Thoracic aorta (tissue), 2 donors: ENCODE results near the gene SEMA6B. TPM values are rescaled to one million over a fixed set of nuclear protein-coding genes. Genes with fewer than 3 reads are reported as not detected.

Source experiments
- ATAC-seq: fragments of 150-250 bp; one replicate; pipeline ENCODE4 v1.8.0; 2017; ENCODE audit warnings: low read depth; ENCODE audit not compliant: insufficient number of reproducible peaks, low FRiP score
- DNase-seq: peaks from one replicate; pipeline ENCODE4 v3.0.0-alpha.2; 2020; ENCODE audit warnings: low spot score
- H3K27ac ChIP-seq, 2 donors: fragments of 200-600 bp; sonication (generic); 1 replicate in 1 of 2; 2 replicates in 1 of 2; pipeline ENCODE4 v1.5.1; 2016; ENCODE audit warnings: mild to moderate bottlenecking in 2 of 2, moderate library complexity in 2 of 2
- H3K27me3 ChIP-seq: fragments of 200-600 bp; sonication (generic); replicated peaks from 2 replicates; pipeline ENCODE4 v1.6.0; 2016; ENCODE audit warnings: mild to moderate bottlenecking; ENCODE audit not compliant: insufficient read depth
- H3K36me3 ChIP-seq: fragments of 200-600 bp; sonication (generic); one replicate; pipeline ENCODE4 v1.5.1; 2016
- H3K4me1 ChIP-seq, 2 donors: fragments of 200-600 bp; sonication (generic); 1 replicate in 1 of 2; 2 replicates in 1 of 2; pipeline versions ENCODE4 v1.5.1 to v1.6.0; 2016; ENCODE audit warnings: low read depth in 2 of 2, mild to moderate bottlenecking in 1 of 2; ENCODE audit not compliant: control insufficient read depth in 1 of 2
- H3K4me3 ChIP-seq: fragments of 200-600 bp; sonication (generic); 2 replicates; pipeline ENCODE4 v1.5.1; 2016; ENCODE audit warnings: mild to moderate bottlenecking
- H3K9me3 ChIP-seq: fragments of 200-600 bp; sonication (generic); 2 replicates; pipeline ENCODE4 v1.5.1; 2016
- total RNA-seq, 2 donors: library from RNA; depleted of rRNA; stranded (reverse); fragments of >200 nt; gene quantifications; one replicate each; pipeline versions ENCODE4 v1.1.0 to v1.2.3, GENCODE V29; 2016
- TF ChIP-seq, protein P1 (sequence below): fragments of 200-600 bp; sonication (generic); IDR thresholded peaks from one replicate; pipeline ENCODE4 v1.5.1; 2019; ENCODE audit warnings: antibody characterized with exemption

SEMA6B gene
- total RNA-seq, 2 donors from 2014 or later, result 3.4 to 17.4 TPM

DNA sequence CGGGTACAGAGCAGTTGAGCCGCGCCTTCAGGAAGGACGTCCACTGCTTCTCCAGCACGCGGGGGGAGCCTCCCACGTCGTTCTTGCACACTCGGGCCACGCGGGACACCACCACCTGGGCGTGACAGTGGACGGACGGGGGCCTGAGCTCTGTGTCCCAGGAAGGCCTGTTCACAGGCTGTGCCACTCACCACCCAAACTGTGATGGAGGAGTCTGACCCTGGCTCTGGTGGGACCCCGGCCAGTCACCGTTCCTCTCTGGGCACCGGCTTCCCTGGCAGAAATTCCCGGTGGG, 7.0 kb downstream of the SEMA6B start:
- TF ChIP-seq, protein P1, sequence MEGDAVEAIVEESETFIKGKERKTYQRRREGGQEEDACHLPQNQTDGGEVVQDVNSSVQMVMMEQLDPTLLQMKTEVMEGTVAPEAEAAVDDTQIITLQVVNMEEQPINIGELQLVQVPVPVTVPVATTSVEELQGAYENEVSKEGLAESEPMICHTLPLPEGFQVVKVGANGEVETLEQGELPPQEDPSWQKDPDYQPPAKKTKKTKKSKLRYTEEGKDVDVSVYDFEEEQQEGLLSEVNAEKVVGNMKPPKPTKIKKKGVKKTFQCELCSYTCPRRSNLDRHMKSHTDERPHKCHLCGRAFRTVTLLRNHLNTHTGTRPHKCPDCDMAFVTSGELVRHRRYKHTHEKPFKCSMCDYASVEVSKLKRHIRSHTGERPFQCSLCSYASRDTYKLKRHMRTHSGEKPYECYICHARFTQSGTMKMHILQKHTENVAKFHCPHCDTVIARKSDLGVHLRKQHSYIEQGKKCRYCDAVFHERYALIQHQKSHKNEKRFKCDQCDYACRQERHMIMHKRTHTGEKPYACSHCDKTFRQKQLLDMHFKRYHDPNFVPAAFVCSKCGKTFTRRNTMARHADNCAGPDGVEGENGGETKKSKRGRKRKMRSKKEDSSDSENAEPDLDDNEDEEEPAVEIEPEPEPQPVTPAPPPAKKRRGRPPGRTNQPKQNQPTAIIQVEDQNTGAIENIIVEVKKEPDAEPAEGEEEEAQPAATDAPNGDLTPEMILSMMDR, result no peak
- ATAC-seq, result no peak
- Histone ChIP-seq H3K9me3 (no peaks in the 10 kb centered on the region), H3K27ac (no peak overlapping the region), H3K27me3 (no peaks in the 10 kb centered on the region), H3K36me3 (no peaks in the 10 kb centered on the region), H3K4me1 (no peaks in the 10 kb centered on the region), H3K4me3 (no peak overlapping the region)
- DNase-seq, result no peak

DNA sequence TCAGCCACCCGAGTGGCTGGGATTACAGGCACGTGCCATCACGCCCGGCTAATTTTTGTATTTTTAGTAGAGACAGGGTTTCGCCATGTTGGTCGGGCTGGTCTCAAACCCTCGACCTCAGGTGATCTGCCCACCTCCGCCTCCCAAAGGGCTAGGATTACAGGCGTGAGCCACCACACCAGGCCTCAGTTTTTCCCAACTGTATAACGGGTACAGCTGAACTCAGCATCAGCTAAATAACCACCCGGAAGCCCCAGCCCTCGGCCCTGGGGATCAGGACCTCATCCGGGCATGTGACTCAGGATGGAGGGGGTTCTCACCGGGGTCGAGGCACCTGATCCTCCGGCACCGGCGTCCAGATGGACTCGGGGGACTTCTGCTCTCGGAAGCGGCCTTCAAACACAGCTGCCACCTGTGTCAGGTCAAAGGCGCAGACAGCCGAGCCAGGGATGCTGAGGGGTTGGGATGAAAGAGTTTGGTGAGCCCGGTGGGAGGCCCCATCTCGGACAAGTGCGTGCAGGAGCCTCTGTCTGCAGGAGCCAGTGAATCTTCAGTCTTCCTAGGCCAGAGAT, 8.9 kb downstream of the SEMA6B start:
- H3K27me3 ChIP-seq, result no peaks in the 10 kb centered on the region
- DNase-seq, result no peak
- H3K36me3 ChIP-seq, result no peaks in the 10 kb centered on the region
- H3K9me3 ChIP-seq, result no peaks in the 10 kb centered on the region
- H3K4me1 ChIP-seq, result no peaks in the 10 kb centered on the region
- H3K4me3 ChIP-seq, result no peak overlapping the region
- TF ChIP-seq, protein P1, result no peak
- no peak for ATAC-seq
- no peak overlapping the region for H3K27ac ChIP-seq

DNA sequence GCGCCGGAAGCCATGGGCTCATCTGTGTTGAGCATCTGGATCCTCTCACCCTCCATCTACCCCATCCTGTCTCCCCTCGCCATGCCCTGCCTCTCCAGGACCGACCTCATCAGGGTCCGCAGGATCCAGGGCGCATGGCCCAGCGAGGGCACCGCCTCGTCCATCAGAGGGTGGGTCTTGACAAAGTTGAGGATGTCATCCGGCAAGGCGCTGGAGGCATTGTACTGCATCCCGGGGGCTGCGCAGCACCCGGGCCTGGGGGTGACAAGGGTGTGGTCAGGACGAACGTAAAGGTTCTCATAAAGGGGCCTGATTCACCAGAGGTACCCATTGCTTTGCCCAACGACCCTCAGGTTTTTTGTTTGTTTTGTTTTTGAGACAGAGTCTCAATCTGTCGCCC, 9.5 kb downstream of the SEMA6B start:
- Histone ChIP-seq H3K36me3 (no peaks in the 10 kb centered on the region), H3K4me1 (no peaks in the 10 kb centered on the region), H3K9me3 (no peaks in the 10 kb centered on the region), H3K27ac (no peak overlapping the region), H3K27me3 (no peaks in the 10 kb centered on the region), H3K4me3 (no peak overlapping the region)
- ATAC-seq (no peak), DNase-seq (no peak)
- TF ChIP-seq, protein P1, result no peak

DNA sequence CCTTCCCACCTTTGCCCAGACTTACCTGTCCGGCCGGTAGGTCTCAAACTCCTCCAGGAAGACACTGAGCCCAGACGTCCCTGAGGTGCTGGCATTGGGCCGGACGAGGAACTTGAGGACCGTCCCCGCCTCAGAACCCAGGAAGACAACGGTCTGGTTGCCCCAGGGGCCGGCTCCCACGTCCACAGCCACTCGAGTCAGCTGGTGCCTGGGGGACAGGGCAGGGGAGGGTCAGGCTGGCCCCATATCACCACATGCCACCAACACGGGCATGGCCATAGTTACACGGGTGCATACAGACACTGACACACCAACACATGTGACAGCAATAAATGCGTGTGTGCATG, 11.3 kb downstream of the SEMA6B start:
- H3K4me3 ChIP-seq, result no peak overlapping the region
- TF ChIP-seq, protein P1, result no peak
- H3K36me3 ChIP-seq, result no peaks in the 10 kb centered on the region
- DNase-seq (no peak), ATAC-seq (no peak)
- no peaks in the 10 kb centered on the region for H3K4me1 ChIP-seq
- no peaks in the 10 kb centered on the region for H3K27me3 ChIP-seq
- no peak overlapping the region for H3K27ac ChIP-seq
- H3K9me3 ChIP-seq, result no peaks in the 10 kb centered on the region

DNA sequence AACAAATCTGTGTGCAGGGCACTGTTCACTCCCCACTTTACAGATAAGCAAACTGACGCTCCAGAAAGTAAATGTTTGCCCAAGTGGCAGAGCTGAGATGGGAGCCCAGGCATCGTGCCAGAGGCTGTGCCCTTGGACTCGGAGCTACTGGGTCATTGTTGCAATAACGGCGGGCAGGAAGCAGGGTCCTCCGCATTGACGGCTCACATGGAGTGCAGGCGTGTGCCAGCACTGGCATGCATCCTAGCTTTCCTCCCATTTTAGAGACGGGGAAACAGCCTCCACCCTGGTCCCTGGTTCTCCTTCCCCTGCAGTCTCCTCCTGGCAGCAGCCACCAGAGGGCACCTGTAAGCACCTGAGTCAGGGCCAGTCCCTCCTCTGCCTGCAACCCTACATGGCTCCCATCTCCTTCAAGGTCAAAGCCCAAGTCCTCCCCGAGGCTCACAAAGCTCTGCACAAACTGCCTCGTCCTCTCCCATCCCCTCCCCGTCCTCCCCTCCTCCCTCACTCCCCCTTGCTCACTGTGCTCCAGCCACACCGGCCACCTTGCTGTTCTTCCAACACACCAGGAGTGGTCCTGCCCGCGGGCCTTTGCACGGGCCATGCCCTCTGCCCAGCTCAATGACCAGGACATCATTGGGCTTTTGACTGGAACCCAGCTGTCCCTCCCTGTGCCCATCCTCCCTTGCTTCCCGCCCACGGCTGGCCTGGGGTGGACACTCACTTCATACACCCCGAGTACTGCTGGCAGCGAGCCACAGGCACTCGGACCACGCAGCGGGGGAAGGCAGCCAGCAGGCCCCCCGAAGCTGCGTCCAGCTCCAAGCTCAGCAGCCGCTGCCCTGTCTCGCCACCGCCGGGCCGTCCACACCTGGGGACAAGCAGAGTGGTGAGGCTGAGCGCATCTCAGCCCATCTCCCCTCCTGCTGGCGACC, 11.9 kb downstream of the SEMA6B start:
- no peak for ATAC-seq
- no peaks in the 10 kb centered on the region for H3K36me3 ChIP-seq
- H3K27ac ChIP-seq, result no peak overlapping the region
- no peak overlapping the region for H3K4me3 ChIP-seq
- no peaks in the 10 kb centered on the region for H3K9me3 ChIP-seq
- H3K27me3 ChIP-seq, result no peaks in the 10 kb centered on the region
- H3K4me1 ChIP-seq, result no peaks in the 10 kb centered on the region
- TF ChIP-seq, protein P1, result no peak
- DNase-seq, result no peak
